NCI-H524 (cell line): Measurements from ENCODE around the gene CLCNKB.

ENCODE experiments used
- DNase-seq, 2 experiments: peaks; one replicate each; lab custom pipeline; 2025; lab: John Stamatoyannopoulos, UW

Gene CLCNKB

GRCh38 chr1:16095447-16095846, 51.9 kb downstream of the CLCNKB start:
- DNase-seq = no peak

DNA sequence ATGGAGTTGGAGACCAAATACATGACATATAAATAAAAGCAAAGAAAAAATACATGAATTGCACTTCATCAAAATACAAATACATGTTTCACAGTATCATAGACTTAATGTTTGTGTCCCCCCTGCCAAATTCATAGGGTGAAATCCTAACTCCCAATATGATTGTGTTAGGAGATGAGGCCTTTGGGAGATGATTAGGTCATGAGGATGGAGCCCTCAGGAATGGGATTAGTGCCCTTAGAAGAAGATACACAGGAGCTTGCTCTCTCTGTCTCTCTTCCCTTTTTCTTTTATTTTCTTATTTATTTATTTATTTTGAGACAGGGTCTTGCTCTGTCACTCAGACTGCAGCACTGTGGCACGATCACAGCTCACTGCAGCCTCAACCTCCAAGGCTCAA, 55.8 kb downstream of the CLCNKB start:
- DNase-seq = no peak

GRCh38 chr1:16101623-16102022, 58.0 kb downstream of the CLCNKB start:
- no peak for DNase-seq
